Measurements from ENCODE around the gene CGA. TPM values are rescaled to one million over a fixed set of nuclear protein-coding genes. Genes with fewer than 3 reads are reported as not detected.
"Not testable (repeated sequence)": the region's sequence is repeated elsewhere in the genome, so short reads cannot be mapped to it uniquely, and the experiment has no call there.

Gene CGA
- total RNA-seq = 1.3 TPM in 1 of 3 replicates, not detected in the others
- long read RNA-seq = 0 reads

DNA sequence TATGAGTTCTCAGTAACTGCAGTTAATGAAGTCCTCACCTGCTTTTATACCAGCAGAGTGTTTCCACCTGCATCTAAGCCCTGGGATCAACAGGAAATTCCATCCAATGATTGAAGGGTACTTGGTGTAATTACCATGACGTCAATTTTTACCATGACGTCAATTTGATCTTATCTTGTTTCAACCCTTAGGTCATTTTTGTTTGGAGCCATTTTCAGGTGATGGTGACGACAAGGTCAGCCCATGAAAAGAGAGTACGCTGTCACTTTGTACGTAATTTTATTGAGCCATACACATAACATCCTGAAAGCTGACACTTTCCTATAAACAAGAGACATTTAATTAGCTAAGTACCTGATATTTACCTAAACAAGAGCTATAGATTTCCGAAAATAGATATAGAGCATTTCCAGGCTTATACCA is at the start of gene CGA:
TSS of gene CGA (minus strand) at position 20 of the 423 bp plus-strand sequence. CDS start 6,906 bp downstream, outside the sequence.
- Mint-ChIP-seq H3K27ac (ENCODE audit: unreplicated experiment) (peak within 1 kb of the TSS; percentile 68), H3K4me3 (ENCODE audit: unreplicated experiment) (no peak within 1 kb of the TSS), H3K27me3 (ENCODE audit: low read depth) (peaks cover 12% of the 10 kb centered on the region), H3K4me1 (ENCODE audit: low read depth) (peaks cover 26% of the 10 kb centered on the region), H3K36me3 (ENCODE audit: low read depth) (no peaks in the 10 kb centered on the region), H3K9me3 (ENCODE audit: low read depth) (no peaks in the 10 kb centered on the region)
- no peak for DNase-seq (ENCODE audit: low spot score)
- TF ChIP-seq, protein P1, sequence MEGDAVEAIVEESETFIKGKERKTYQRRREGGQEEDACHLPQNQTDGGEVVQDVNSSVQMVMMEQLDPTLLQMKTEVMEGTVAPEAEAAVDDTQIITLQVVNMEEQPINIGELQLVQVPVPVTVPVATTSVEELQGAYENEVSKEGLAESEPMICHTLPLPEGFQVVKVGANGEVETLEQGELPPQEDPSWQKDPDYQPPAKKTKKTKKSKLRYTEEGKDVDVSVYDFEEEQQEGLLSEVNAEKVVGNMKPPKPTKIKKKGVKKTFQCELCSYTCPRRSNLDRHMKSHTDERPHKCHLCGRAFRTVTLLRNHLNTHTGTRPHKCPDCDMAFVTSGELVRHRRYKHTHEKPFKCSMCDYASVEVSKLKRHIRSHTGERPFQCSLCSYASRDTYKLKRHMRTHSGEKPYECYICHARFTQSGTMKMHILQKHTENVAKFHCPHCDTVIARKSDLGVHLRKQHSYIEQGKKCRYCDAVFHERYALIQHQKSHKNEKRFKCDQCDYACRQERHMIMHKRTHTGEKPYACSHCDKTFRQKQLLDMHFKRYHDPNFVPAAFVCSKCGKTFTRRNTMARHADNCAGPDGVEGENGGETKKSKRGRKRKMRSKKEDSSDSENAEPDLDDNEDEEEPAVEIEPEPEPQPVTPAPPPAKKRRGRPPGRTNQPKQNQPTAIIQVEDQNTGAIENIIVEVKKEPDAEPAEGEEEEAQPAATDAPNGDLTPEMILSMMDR (IDR thresholded peaks at IDR 0.05) = no peak

DNA sequence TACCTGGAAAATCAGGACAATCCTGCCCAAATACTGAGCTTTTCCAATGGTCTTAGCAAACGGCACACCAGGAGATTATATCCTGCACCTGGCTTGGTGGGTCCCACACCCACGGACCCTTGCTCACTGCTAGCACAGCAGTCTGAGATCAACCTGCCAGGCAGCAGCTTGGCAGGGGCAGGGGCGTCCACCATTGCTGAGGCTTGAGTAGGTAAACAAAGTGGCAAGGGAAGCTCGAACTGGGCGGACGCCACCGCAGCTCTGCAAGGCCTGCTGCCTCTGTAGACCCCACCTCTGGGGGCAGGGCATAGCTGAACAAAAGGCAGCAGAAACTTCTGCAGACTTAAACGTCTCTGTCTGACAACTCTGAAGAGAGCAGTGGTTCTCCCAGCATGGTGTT is 45.0 kb upstream of the CGA start:
- not testable (repeated sequence) for H3K4me1 Mint-ChIP-seq (ENCODE audit: low read depth); H3K36me3 Mint-ChIP-seq (ENCODE audit: low read depth); H3K27ac Mint-ChIP-seq (ENCODE audit: unreplicated experiment)

GRCh38 chr6:87139236-87139635 is 44.3 kb upstream of the CGA start:
- no peaks in the 10 kb centered on the region for H3K4me1 Mint-ChIP-seq (ENCODE audit: low read depth)
- TF ChIP-seq, protein P1 (IDR thresholded peaks at IDR 0.05) = peak; percentile 83
- peaks cover 53% of the 10 kb centered on the region for H3K27me3 Mint-ChIP-seq (ENCODE audit: low read depth)
- H3K27ac Mint-ChIP-seq (ENCODE audit: unreplicated experiment) = no peak overlapping the region
- H3K4me3 Mint-ChIP-seq (ENCODE audit: unreplicated experiment) = no peak overlapping the region
- H3K36me3 Mint-ChIP-seq (ENCODE audit: low read depth) = peaks cover 3% of the 10 kb centered on the region
- peaks cover 9% of the 10 kb centered on the region for H3K9me3 Mint-ChIP-seq (ENCODE audit: low read depth)
- no peak for DNase-seq (ENCODE audit: low spot score)

More for the DNA sequence above, 45.0 kb upstream of the CGA start:
- H3K27me3 Mint-ChIP-seq (ENCODE audit: low read depth) = peaks cover 54% of the 10 kb centered on the region
- H3K9me3 Mint-ChIP-seq (ENCODE audit: low read depth); DNase-seq (ENCODE audit: low spot score); H3K4me3 Mint-ChIP-seq (ENCODE audit: unreplicated experiment): not testable (repeated sequence)

GRCh38 chr6:87136963-87137362 is 42.1 kb upstream of the CGA start:
- Mint-ChIP-seq H3K27ac (ENCODE audit: unreplicated experiment) (no peak overlapping the region), H3K4me1 (ENCODE audit: low read depth) (no peaks in the 10 kb centered on the region), H3K36me3 (ENCODE audit: low read depth) (no peaks in the 10 kb centered on the region), H3K4me3 (ENCODE audit: unreplicated experiment) (no peak overlapping the region), H3K27me3 (ENCODE audit: low read depth) (peaks cover 47% of the 10 kb centered on the region), H3K9me3 (ENCODE audit: low read depth) (peaks cover 6% of the 10 kb centered on the region)
- no peak for DNase-seq (ENCODE audit: low spot score)
- TF ChIP-seq, protein P1 (IDR thresholded peaks at IDR 0.05) = no peak

GRCh38 chr6:87127737-87128136 is 32.8 kb upstream of the CGA start:
- Mint-ChIP-seq H3K27me3 (ENCODE audit: low read depth) (peaks cover 15% of the 10 kb centered on the region), H3K27ac (ENCODE audit: unreplicated experiment) (no peak overlapping the region), H3K9me3 (ENCODE audit: low read depth) (peaks cover 9% of the 10 kb centered on the region), H3K4me3 (ENCODE audit: unreplicated experiment) (no peak overlapping the region), H3K4me1 (ENCODE audit: low read depth) (no peaks in the 10 kb centered on the region), H3K36me3 (ENCODE audit: low read depth) (no peaks in the 10 kb centered on the region)
- TF ChIP-seq, protein P1 (IDR thresholded peaks at IDR 0.05) = no peak
- no peak for DNase-seq (ENCODE audit: low spot score)

- Mint-ChIP-seq H3K27ac (ENCODE audit: unreplicated experiment) (no peak overlapping the region), H3K9me3 (ENCODE audit: low read depth) (peaks cover 7% of the 10 kb centered on the region), H3K4me1 (ENCODE audit: low read depth) (no peaks in the 10 kb centered on the region), H3K36me3 (ENCODE audit: low read depth) (no peaks in the 10 kb centered on the region), H3K27me3 (ENCODE audit: low read depth) (peaks cover 14% of the 10 kb centered on the region), H3K4me3 (ENCODE audit: unreplicated experiment) (no peak overlapping the region)
- TF ChIP-seq, protein P1 (IDR thresholded peaks at IDR 0.05) = no peak
- no peak for DNase-seq (ENCODE audit: low spot score)
Measured at GRCh38 chr6:87126501-87126900, 31.6 kb upstream of the CGA start.

Data from chondrocyte (in vitro differentiated cells).